Muscle layer of duodenum (tissue), 2 donors: Measurements from ENCODE around the gene VIT.

Source experiments
- H3K27ac ChIP-seq: one replicate; pipeline ENCODE4 v1.7.0; 2013; ENCODE audit warnings: mild to moderate bottlenecking, low read length
- H3K27me3 ChIP-seq: one replicate; pipeline ENCODE4 v1.7.0; 2013; ENCODE audit warnings: low read depth, mild to moderate bottlenecking, control low read depth, low read length
- H3K36me3 ChIP-seq, 2 donors: one replicate each; pipeline ENCODE4 v1.7.0; 2013; ENCODE audit warnings: low read length in 2 of 2, control low read depth in 1 of 2, mild to moderate bottlenecking in 1 of 2; ENCODE audit not compliant: insufficient read depth in 2 of 2, control insufficient read depth in 1 of 2
- H3K4me1 ChIP-seq, 2 donors: one replicate each; pipeline ENCODE4 v1.7.0; 2013; ENCODE audit warnings: low read length in 2 of 2, mild to moderate bottlenecking in 2 of 2, control low read depth in 1 of 2, moderate library complexity in 1 of 2; ENCODE audit not compliant: insufficient read depth in 2 of 2, control insufficient read depth in 1 of 2
- H3K4me3 ChIP-seq, 2 donors: one replicate each; pipeline ENCODE4 v1.7.0; 2013; ENCODE audit warnings: low read length in 2 of 2, low read depth in 1 of 2, mild to moderate bottlenecking in 1 of 2
- H3K9me3 ChIP-seq, 2 donors: one replicate each; pipeline ENCODE4 v1.7.0; 2013; ENCODE audit warnings: low read length in 2 of 2, control low read depth in 1 of 2, mild to moderate bottlenecking in 1 of 2; ENCODE audit not compliant: control insufficient read depth in 1 of 2
- donor health status: healthy.

The VIT gene

GRCh38 chr2:36773947-36774346 is 77.4 kb downstream of the VIT start:
- no peaks in the 10 kb centered on the region for H3K4me1 ChIP-seq
- no peaks in the 10 kb centered on the region for H3K27me3 ChIP-seq
- no peak overlapping the region for H3K4me3 ChIP-seq
- no peak overlapping the region for H3K27ac ChIP-seq
- no peaks in the 10 kb centered on the region for H3K36me3 ChIP-seq
- no peaks in the 10 kb centered on the region for H3K9me3 ChIP-seq

GRCh38 chr2:36775261-36775660 is 78.8 kb downstream of the VIT start:
- Histone ChIP-seq H3K36me3 (no peaks in the 10 kb centered on the region), H3K4me1 (no peaks in the 10 kb centered on the region), H3K27me3 (no peaks in the 10 kb centered on the region), H3K9me3 (no peaks in the 10 kb centered on the region), H3K27ac (no peak overlapping the region), H3K4me3 (no peak overlapping the region)

- Histone ChIP-seq H3K36me3 (no peaks in the 10 kb centered on the region), H3K27me3 (no peaks in the 10 kb centered on the region), H3K27ac (no peak overlapping the region), H3K9me3 (no peaks in the 10 kb centered on the region), H3K4me1 (no peaks in the 10 kb centered on the region), H3K4me3 (no peak overlapping the region)
Measured at GRCh38 chr2:36775806-36776205, 79.3 kb downstream of the VIT start.

- H3K4me3 ChIP-seq: no peak overlapping the region
- H3K9me3 ChIP-seq: no peaks in the 10 kb centered on the region
- no peaks in the 10 kb centered on the region for H3K36me3 ChIP-seq
- H3K27ac ChIP-seq: no peak overlapping the region
- H3K27me3 ChIP-seq: no peaks in the 10 kb centered on the region
- no peaks in the 10 kb centered on the region for H3K4me1 ChIP-seq
Measured at GRCh38 chr2:36777272-36777671, 80.8 kb downstream of the VIT start.

- Histone ChIP-seq H3K4me1 (peaks cover 0 to 4% of the 10 kb centered on the region in 2 donors), H3K9me3 (no peaks in the 10 kb centered on the region)
Measured at GRCh38 chr2:36777788-36778187, 81.3 kb downstream of the VIT start.

GRCh38 chr2:36779462-36779861 is 83.0 kb downstream of the VIT start:
- Histone ChIP-seq H3K27me3 (no peaks in the 10 kb centered on the region), H3K4me3 (no peak overlapping the region), H3K36me3 (no peaks in the 10 kb centered on the region), H3K9me3 (no peaks in the 10 kb centered on the region), H3K27ac (no peak overlapping the region), H3K4me1 (peaks cover 0 to 4% of the 10 kb centered on the region in 2 donors)

More at GRCh38 chr2:36777788-36778187, 81.3 kb downstream of the VIT start:
- Histone ChIP-seq H3K36me3 (no peaks in the 10 kb centered on the region), H3K27me3 (no peaks in the 10 kb centered on the region), H3K27ac (no peak overlapping the region), H3K4me3 (no peak overlapping the region)

- H3K27ac ChIP-seq: no peak overlapping the region
- H3K9me3 ChIP-seq: no peaks in the 10 kb centered on the region
- no peaks in the 10 kb centered on the region for H3K36me3 ChIP-seq
- no peaks in the 10 kb centered on the region for H3K27me3 ChIP-seq
- no peak overlapping the region for H3K4me3 ChIP-seq
- peaks cover 0 to 4% of the 10 kb centered on the region in 2 donors for H3K4me1 ChIP-seq
Measured at GRCh38 chr2:36780231-36780839, 83.8 kb downstream of the VIT start.

- no peaks in the 10 kb centered on the region for H3K36me3 ChIP-seq
- no peaks in the 10 kb centered on the region for H3K27me3 ChIP-seq
- peaks cover 0 to 4% of the 10 kb centered on the region in 2 donors for H3K4me1 ChIP-seq
- no peak overlapping the region for H3K27ac ChIP-seq
- H3K4me3 ChIP-seq: no peak overlapping the region
- no peaks in the 10 kb centered on the region for H3K9me3 ChIP-seq
Measured at GRCh38 chr2:36781907-36782720, 85.6 kb downstream of the VIT start.

GRCh38 chr2:36783246-36783645 is 86.7 kb downstream of the VIT start:
- H3K4me1 ChIP-seq: peaks cover 0 to 4% of the 10 kb centered on the region in 2 donors
- H3K36me3 ChIP-seq: no peaks in the 10 kb centered on the region
- no peak overlapping the region for H3K27ac ChIP-seq
- H3K9me3 ChIP-seq: no peaks in the 10 kb centered on the region
- no peaks in the 10 kb centered on the region for H3K27me3 ChIP-seq
- no peak overlapping the region for H3K4me3 ChIP-seq

GRCh38 chr2:36785179-36785795 is 88.8 kb downstream of the VIT start:
- no peaks in the 10 kb centered on the region for H3K27me3 ChIP-seq

GRCh38 chr2:36789181-36789804 is 92.8 kb downstream of the VIT start:
- Histone ChIP-seq H3K27ac (no peak overlapping the region), H3K4me3 (no peak overlapping the region), H3K27me3 (no peaks in the 10 kb centered on the region), H3K36me3 (no peaks in the 10 kb centered on the region), H3K4me1 (no peaks in the 10 kb centered on the region), H3K9me3 (no peaks in the 10 kb centered on the region)

More at GRCh38 chr2:36785179-36785795, 88.8 kb downstream of the VIT start:
- Histone ChIP-seq H3K4me1 (peaks cover 0 to 4% of the 10 kb centered on the region in 2 donors), H3K27ac (no peak overlapping the region), H3K9me3 (no peaks in the 10 kb centered on the region), H3K4me3 (no peak overlapping the region), H3K36me3 (no peaks in the 10 kb centered on the region)
